ENCODE results near the gene DYNLRB2.

DYNLRB2 gene

GRCh38 chr16:80540516-80541305 lies at the start of gene DYNLRB2:
Gene DYNLRB2 (plus strand): TSS chr16:80540993. CDS start chr16:80541077, 84 bp downstream.
- DNase-seq = peak; percentile 95

GRCh38 chr16:80500116-80500859 lies 40.5 kb upstream of the DYNLRB2 start:
- DNase-seq = no peak

DNA sequence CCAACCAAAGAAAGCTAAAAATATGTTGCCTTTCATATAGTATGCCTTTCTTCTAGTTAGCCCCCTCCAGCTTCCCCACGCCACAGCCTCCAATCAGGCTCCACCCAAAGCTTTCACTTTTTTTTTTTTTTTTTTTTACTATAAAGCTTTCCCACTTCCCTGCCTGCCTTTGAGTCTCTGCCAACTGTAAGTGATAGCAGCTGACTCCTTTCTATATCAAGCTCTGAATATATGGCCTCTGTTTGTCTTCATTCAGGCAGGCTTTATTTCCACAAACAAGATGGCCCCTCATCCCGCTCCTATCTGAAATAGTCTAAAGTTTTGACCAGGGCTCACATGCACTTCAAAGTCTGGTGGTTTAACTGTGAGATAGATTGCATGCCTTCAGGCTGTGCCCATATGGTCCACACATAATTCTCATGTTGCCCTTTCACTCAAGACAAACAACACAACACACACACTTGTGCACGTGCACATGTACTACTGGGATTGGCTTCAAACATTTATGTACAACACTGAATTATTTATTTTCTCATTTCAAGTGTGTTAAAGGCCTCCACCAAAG lies 39.8 kb upstream of the DYNLRB2 start:
- no peak for DNase-seq

DNA sequence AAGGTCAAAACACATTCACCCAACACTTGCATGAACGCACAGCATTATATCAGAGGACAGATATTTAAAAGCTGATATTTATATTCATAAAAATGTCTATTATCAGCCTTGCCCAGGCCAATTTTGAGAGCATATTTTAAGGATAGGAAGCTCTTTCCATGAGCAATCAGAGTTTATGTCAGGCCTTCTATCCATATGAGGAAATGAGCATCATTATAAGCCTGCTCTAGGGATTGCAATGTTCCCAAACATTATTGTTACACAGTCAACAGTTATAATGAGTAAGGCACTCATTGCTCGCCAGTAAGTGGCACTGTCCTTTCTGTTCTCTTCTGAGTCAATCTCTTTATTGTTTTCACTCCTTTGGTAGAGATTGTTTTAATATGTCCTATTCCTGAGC lies 37.7 kb upstream of the DYNLRB2 start:
- DNase-seq = no peak

DNA sequence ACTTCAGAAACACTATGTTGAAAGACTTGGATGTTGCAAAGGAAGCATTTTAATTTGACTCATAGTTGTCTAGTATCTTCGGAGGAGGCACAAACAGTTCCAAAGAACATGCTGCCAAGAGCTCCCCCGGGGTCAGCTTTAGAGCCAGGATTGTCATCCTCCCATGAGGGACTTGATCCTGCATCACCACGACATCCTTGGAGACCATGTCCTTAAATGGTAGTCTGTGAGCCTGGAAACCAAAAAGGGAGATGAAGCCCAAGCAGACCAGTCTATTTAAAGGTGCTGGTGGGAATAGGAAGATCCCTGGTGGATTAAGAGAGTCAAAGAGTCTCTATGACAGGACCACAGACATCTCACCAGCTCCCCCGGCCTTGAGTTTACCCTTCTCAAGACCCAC lies 33.3 kb upstream of the DYNLRB2 start:
- no peak for DNase-seq

- DNase-seq = no peak
Measured at GRCh38 chr16:80509872-80510271, 30.9 kb upstream of the DYNLRB2 start.

GRCh38 chr16:80511824-80512592 lies 28.8 kb upstream of the DYNLRB2 start:
- no peak for DNase-seq

DNA sequence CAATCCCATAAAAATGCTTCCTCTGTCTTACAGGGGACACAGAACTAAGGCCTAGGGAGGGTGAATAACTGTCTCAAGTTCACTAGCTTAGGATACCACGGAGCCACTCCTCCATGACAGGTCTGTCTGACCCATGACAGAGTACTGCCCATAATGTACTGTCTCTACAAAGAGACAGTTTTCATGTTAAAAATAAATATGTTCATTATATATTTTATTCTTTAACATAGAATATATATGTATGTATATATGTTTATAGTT lies 28.3 kb upstream of the DYNLRB2 start:
- DNase-seq = no peak

GRCh38 chr16:80515374-80515773 lies 25.4 kb upstream of the DYNLRB2 start:
- no peak for DNase-seq

DNA sequence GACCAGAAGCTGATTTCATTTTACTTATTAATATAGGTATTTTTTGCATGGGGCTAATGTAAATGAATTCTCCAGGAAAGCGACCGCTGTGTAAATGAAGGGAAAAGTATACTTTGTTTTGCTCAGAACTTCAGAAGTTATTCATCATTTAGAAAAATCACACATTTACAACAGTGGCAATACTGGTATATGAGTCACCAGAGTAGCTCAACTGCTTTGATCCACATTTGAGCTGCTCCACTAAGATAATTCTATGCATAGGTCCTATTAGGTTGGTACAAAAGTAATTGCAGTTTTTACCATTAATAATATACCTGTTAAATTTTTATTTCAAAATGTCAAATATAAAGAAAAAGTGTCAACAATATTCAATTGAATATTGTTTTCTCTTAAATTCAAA lies 22.9 kb upstream of the DYNLRB2 start:
- DNase-seq = no peak

DNA sequence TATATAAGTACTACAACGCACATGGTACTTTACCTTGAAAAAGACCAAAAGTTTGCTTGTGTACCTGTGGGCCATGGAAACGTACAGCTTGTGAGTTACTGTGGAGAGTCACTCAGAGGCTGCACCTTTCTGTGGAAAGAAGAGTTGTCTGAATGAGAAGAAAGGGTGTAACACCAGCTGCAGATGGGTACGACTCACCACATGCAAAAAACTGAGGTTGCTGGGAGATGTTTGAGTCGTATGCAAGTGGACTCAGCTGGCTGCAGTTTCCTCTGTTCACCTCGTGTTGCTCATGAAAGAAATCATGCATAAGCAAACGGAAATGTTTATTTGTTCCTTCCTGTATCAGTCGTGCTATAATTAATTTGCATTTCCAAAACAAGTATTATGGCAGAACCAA lies 22.4 kb upstream of the DYNLRB2 start:
- DNase-seq = peak; percentile 3

GRCh38 chr16:80519189-80519588 lies 21.6 kb upstream of the DYNLRB2 start:
- DNase-seq = no peak

DNA sequence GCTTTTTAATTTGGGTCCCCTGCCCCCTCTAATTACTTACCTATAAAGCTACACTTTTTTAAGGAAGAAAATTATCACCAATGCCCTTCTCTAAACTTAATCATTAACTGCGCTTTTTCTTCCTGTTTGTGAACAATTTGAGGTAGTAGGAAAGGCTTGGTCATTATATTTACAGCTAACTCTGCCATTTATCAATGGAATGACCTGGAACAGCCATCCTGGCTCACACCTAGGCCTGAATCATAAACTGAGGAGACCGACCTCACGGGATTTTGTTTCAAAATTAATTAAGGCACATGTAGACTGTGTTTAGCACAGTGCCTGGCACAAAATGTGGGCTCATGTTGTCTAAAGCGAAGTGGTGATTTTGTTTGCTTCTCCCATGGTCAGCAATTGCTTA lies 15.4 kb upstream of the DYNLRB2 start:
- DNase-seq = no peak

DNA sequence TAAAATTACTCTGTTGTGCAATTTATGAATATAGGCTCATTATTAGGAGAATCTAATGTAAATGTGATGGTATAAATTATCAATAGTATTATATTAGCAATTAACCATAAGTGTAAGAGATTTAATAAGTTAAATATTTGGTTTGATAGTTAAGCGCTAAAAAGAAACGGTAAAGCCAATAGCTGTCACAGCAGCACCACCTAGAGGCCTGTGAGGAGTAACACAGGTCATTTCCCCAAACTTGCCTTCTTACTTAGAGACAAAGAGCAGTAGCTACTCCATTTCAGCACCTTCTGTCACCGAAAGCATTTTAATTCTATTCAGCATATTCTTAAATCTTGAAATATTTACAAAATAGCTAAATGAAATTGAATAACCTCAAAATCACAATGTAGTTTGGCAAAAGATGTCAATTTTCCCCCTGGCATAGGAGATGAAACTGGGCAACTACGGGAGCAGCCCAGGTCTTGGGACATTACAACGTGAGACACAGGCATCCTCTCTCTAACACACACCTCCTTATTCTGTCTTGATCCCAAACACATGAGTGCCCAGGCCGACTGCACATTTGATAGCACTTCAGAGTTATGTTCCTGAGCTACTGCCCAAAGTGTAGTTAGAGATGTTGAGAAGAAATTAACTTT lies 14.3 kb upstream of the DYNLRB2 start:
- DNase-seq = peak; percentile 44

GRCh38 chr16:80527297-80527696 lies 13.5 kb upstream of the DYNLRB2 start:
- peak; percentile 25 for DNase-seq

DNA sequence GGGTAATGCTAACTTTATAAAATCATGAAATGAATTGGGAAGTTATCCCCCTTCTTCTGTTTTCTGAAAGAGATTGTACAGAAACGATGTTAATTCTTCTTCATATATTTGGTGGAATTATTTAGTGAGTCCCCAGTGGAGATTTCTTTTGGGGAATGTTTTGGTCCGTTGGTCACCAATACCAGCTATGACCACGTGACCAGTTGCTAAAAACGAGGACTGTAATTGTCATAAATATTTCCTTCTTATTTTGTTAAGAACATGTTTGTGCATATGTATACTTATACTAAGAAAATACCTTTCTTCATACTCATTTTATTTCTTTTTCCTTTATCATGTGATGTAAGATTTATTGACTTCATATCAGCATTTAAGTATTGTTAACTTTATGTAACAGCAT lies 10.3 kb upstream of the DYNLRB2 start:
- no peak for DNase-seq

- DNase-seq = no peak
Measured at GRCh38 chr16:80536238-80536637, 4.6 kb upstream of the DYNLRB2 start.

GRCh38 chr16:80541306-80541694 lies 507 bp downstream of the DYNLRB2 start:
- no peak for DNase-seq

DNA sequence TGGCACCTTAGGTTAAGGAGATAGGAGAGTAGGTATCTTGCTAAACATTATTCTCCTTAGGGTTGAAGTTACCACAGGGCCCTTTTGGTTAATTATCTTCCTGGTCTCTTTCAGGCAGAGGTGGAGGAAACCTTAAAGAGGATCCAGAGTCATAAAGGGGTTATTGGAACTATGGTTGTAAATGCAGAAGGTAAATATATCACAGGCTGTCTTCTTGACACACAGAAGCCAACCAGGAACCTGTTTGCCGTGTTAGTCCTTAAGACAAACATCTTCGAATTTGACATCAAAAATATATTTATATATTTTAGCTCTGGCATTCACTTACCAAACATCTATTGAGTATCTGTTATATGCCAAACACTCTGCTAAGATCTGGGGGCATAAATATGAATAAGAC lies 2.4 kb downstream of the DYNLRB2 start:
- no peak for DNase-seq

- no peak for DNase-seq
Measured at GRCh38 chr16:80544326-80544725, 3.5 kb downstream of the DYNLRB2 start.

DNA sequence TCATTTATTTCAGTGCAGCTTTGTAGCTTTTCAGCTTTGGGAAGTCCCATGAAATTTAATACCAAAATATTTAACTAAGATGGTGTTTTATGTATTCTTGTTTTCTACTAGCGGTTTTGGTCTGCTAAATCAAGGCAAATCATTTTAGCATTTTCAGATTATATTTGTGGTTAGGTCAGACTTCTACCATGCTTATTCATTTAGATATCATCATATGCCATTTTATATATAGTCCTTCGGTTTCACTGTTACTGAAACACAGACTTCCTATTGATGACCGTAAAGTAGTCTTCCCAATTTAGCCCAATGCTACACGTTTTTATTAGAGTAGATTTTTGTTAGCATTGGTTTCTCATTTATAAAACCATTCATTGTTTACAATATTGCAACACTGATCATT lies 5.5 kb downstream of the DYNLRB2 start:
- DNase-seq = no peak

DNA sequence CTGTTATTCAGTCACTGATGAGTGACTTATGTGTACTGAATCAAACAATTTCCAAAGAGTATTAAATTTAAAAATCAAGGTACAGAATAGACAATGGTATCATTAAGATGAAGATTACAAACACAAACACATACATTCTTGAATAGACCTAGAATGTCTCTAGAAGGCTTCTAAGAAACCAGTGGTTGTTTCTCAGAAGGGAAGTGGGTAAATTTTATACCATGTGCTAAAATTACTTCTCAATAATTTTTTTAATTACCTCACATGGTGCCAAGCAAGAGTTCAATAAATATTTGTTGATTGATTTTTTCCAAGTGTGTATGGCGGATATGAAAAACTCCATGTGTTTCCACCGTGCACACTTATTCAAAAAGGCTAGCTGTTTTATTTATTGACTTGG lies 6.4 kb downstream of the DYNLRB2 start:
- no peak for DNase-seq

GRCh38 chr16:80552277-80552676 lies 11.5 kb downstream of the DYNLRB2 start:
- DNase-seq = no peak
